Trophoblast cell (in vitro differentiated cells and primary cell): Measurements from ENCODE around the gene RIT2.

Experiments
- DNase-seq, 2 donors: peaks; one replicate each; pipeline ENCODE4 v3.0.0-alpha.2; 2016
- H2AFZ ChIP-seq: 2 replicates; pipeline ENCODE4 v1.6.1; 2013; ENCODE audit warnings: low read length, moderate library complexity, mild to moderate bottlenecking; ENCODE audit not compliant: insufficient read depth, poor library complexity
- H2AK5ac ChIP-seq: 2 replicates; pipeline ENCODE4 v1.6.1; 2013; ENCODE audit warnings: mild to moderate bottlenecking, low read length
- H2BK120ac ChIP-seq: 2 replicates; pipeline ENCODE4 v1.6.1; 2013; ENCODE audit warnings: low read length, mild to moderate bottlenecking, moderate library complexity; ENCODE audit not compliant: insufficient read depth, poor library complexity
- H2BK12ac ChIP-seq: 2 replicates; pipeline ENCODE4 v1.6.1; 2013; ENCODE audit warnings: mild to moderate bottlenecking, low read length, moderate library complexity
- H2BK5ac ChIP-seq: 2 replicates; pipeline ENCODE4 v1.6.1; 2013; ENCODE audit warnings: low read length, low read depth, moderate library complexity, mild to moderate bottlenecking; ENCODE audit not compliant: poor library complexity
- H3K14ac ChIP-seq: 2 replicates; pipeline ENCODE4 v1.6.1; 2013; ENCODE audit warnings: mild to moderate bottlenecking, low read length
- H3K18ac ChIP-seq: 2 replicates; pipeline ENCODE4 v1.6.1; 2013; ENCODE audit warnings: mild to moderate bottlenecking, low read length
- H3K23ac ChIP-seq: 2 replicates; pipeline ENCODE4 v1.6.1; 2013; ENCODE audit warnings: low read length
- H3K27ac ChIP-seq: 2 replicates; pipeline ENCODE4 v1.5.1; 2013; ENCODE audit warnings: low read depth, mild to moderate bottlenecking, inconsistent platforms, low read length, moderate library complexity
- H3K27me3 ChIP-seq: 2 replicates; pipeline ENCODE4 v1.6.1; 2013; ENCODE audit warnings: inconsistent platforms, mild to moderate bottlenecking, low read length, moderate library complexity; ENCODE audit not compliant: insufficient read depth
- H3K36me3 ChIP-seq, 2 experiments: 1 replicate in 1 of 2; 2 replicates in 1 of 2; pipeline ENCODE4 v1.6.1; 2013; ENCODE audit warnings: low read length in 2 of 2, mild to moderate bottlenecking in 2 of 2, moderate library complexity in 1 of 2; ENCODE audit not compliant: insufficient read depth in 2 of 2, control insufficient read depth in 1 of 2
- H3K4ac ChIP-seq: 2 replicates; pipeline ENCODE4 v1.6.1; 2013; ENCODE audit warnings: low read depth, mild to moderate bottlenecking, low read length, moderate library complexity
- H3K4me1 ChIP-seq, 2 experiments: 1 replicate in 1 of 2; 2 replicates in 1 of 2; pipeline ENCODE4 v1.6.1; 2013; ENCODE audit warnings: low read length in 2 of 2, mild to moderate bottlenecking in 2 of 2, moderate library complexity in 1 of 2; ENCODE audit not compliant: insufficient read depth in 2 of 2, control insufficient read depth in 1 of 2
- H3K4me2 ChIP-seq: 2 replicates; pipeline ENCODE4 v1.6.1; 2013; ENCODE audit warnings: inconsistent platforms, mild to moderate bottlenecking, low read length, moderate library complexity
- H3K4me3 ChIP-seq: 2 replicates; pipeline ENCODE4 v1.5.1; 2013; ENCODE audit warnings: mild to moderate bottlenecking, low read depth, low read length, inconsistent platforms
- H3K79me1 ChIP-seq: one replicate; pipeline ENCODE4 v1.6.1; 2013; ENCODE audit warnings: low read length
- H3K79me2 ChIP-seq: 2 replicates; pipeline ENCODE4 v1.6.1; 2013; ENCODE audit warnings: low read length, mild to moderate bottlenecking; ENCODE audit not compliant: control insufficient read depth, insufficient read depth, poor library complexity
- H3K9ac ChIP-seq: 2 replicates; pipeline ENCODE4 v1.6.1; 2013; ENCODE audit warnings: mild to moderate bottlenecking, low read length
- H3K9me3 ChIP-seq: 2 replicates; pipeline ENCODE4 v1.6.1; 2013; ENCODE audit warnings: low read depth, mild to moderate bottlenecking, control low read depth, inconsistent platforms, low read length; ENCODE audit not compliant: insufficient read depth
- H4K12ac ChIP-seq: 2 replicates; pipeline ENCODE4 v1.6.1; 2013; ENCODE audit warnings: low read depth, mild to moderate bottlenecking, low read length, moderate library complexity
- H4K8ac ChIP-seq: 2 replicates; pipeline ENCODE4 v1.6.1; 2013; ENCODE audit warnings: low read depth, mild to moderate bottlenecking, low read length, moderate library complexity
- H4K91ac ChIP-seq: one replicate; pipeline ENCODE4 v1.6.1; 2013; ENCODE audit warnings: low read depth, mild to moderate bottlenecking, low read length, moderate library complexity
- WGBS: extraction: QIAGEN DNeasy Blood & Tissue Kit; methylation state at CpG from one replicate; pipeline ENCODE4 v1.1.7; 2013; ENCODE audit warnings: missing lambda C conversion rate; ENCODE audit not compliant: insufficient read length, insufficient coverage; ENCODE audit errors: extremely low coverage; 5-methylcytosine and 5-hydroxymethylcytosine counted together

Gene RIT2

GRCh38 chr18:43010611-43011010 is 104.9 kb downstream of the RIT2 start:
- Histone ChIP-seq H3K36me3 (no peaks in the 10 kb centered on the region), H3K79me2 (no peaks in the 10 kb centered on the region)
- no CpG with 5 or more reads among the region's 1 CpG for WGBS

GRCh38 chr18:43009674-43010073 is 105.8 kb downstream of the RIT2 start:
- Histone ChIP-seq H2AK5ac (no peak overlapping the region), H2BK12ac (no peak overlapping the region), H3K18ac (no peak overlapping the region), H3K27ac (no peak overlapping the region), H4K91ac (no peak overlapping the region), H3K23ac (no peak overlapping the region), H3K4me1 (no peaks in the 10 kb centered on the region), H3K27me3 (no peaks in the 10 kb centered on the region), H3K14ac (no peak overlapping the region), H3K4ac (no peak overlapping the region), H2BK5ac (no peak overlapping the region), H3K4me2 (no peak overlapping the region), H2BK120ac (no peak overlapping the region), H3K79me1 (no peaks in the 10 kb centered on the region), H3K9me3 (no peaks in the 10 kb centered on the region), H4K12ac (no peak overlapping the region), H3K9ac (no peak overlapping the region), H3K4me3 (no peak overlapping the region), H2AFZ (no peak overlapping the region), H3K36me3 (no peaks in the 10 kb centered on the region), H3K79me2 (no peaks in the 10 kb centered on the region), H4K8ac (no peak overlapping the region)
- no CpG with 5 or more reads among the region's 5 CpGs for WGBS
- no peak for DNase-seq

More at GRCh38 chr18:43010611-43011010, 104.9 kb downstream of the RIT2 start:
- Histone ChIP-seq H4K8ac (no peak overlapping the region), H3K79me1 (no peaks in the 10 kb centered on the region), H3K4me2 (no peak overlapping the region), H4K91ac (no peak overlapping the region), H3K4ac (no peak overlapping the region), H3K9ac (no peak overlapping the region), H3K14ac (no peak overlapping the region), H4K12ac (no peak overlapping the region), H2AFZ (no peak overlapping the region), H3K27ac (no peak overlapping the region), H3K23ac (no peak overlapping the region), H2BK120ac (no peak overlapping the region), H3K27me3 (no peaks in the 10 kb centered on the region), H2BK12ac (no peak overlapping the region), H3K4me3 (no peak overlapping the region), H3K4me1 (no peaks in the 10 kb centered on the region), H3K18ac (no peak overlapping the region), H2AK5ac (no peak overlapping the region), H2BK5ac (no peak overlapping the region), H3K9me3 (no peaks in the 10 kb centered on the region)
- DNase-seq = no peak

- no peak overlapping the region for H3K23ac ChIP-seq
- H3K27ac ChIP-seq = no peak overlapping the region
- H2AFZ ChIP-seq = no peak overlapping the region
- H4K12ac ChIP-seq = no peak overlapping the region
- no peaks in the 10 kb centered on the region for H3K79me2 ChIP-seq
- no peak overlapping the region for H3K4me3 ChIP-seq
- no peaks in the 10 kb centered on the region for H3K4me1 ChIP-seq
- no peak for DNase-seq
- H2BK120ac ChIP-seq = no peak overlapping the region
- H3K79me1 ChIP-seq = no peaks in the 10 kb centered on the region
- no peak overlapping the region for H2AK5ac ChIP-seq
- no CpG with 5 or more reads among the region's 2 CpGs for WGBS
- no peak overlapping the region for H3K4ac ChIP-seq
- no peak overlapping the region for H2BK5ac ChIP-seq
- no peak overlapping the region for H2BK12ac ChIP-seq
- no peak overlapping the region for H3K9ac ChIP-seq
- H3K9me3 ChIP-seq = no peaks in the 10 kb centered on the region
- H3K4me2 ChIP-seq = no peak overlapping the region
- H4K8ac ChIP-seq = no peak overlapping the region
- H3K18ac ChIP-seq = no peak overlapping the region
- H3K14ac ChIP-seq = no peak overlapping the region
- no peak overlapping the region for H4K91ac ChIP-seq
- H3K36me3 ChIP-seq = no peaks in the 10 kb centered on the region
- H3K27me3 ChIP-seq = no peaks in the 10 kb centered on the region
Measured at GRCh38 chr18:43007365-43007764, 108.1 kb downstream of the RIT2 start.

- Histone ChIP-seq H3K9me3 (no peaks in the 10 kb centered on the region), H3K79me1 (no peaks in the 10 kb centered on the region), H3K4ac (no peak overlapping the region), H3K27me3 (no peaks in the 10 kb centered on the region), H4K8ac (no peak overlapping the region), H3K18ac (no peak overlapping the region), H3K79me2 (no peaks in the 10 kb centered on the region), H3K14ac (no peak overlapping the region), H3K27ac (no peak overlapping the region), H2BK120ac (no peak overlapping the region), H3K9ac (no peak overlapping the region), H3K23ac (no peak overlapping the region), H2BK12ac (no peak overlapping the region), H2AK5ac (no peak overlapping the region), H2AFZ (no peak overlapping the region), H3K4me3 (no peak overlapping the region), H3K36me3 (no peaks in the 10 kb centered on the region), H4K12ac (no peak overlapping the region), H4K91ac (no peak overlapping the region), H3K4me2 (no peak overlapping the region), H2BK5ac (no peak overlapping the region), H3K4me1 (no peaks in the 10 kb centered on the region)
- DNase-seq = no peak
- no CpG with 5 or more reads among the region's 1 CpG for WGBS
Measured at GRCh38 chr18:43004421-43004820, 111.1 kb downstream of the RIT2 start.
